Measurements from ENCODE around the gene HS6ST1. TPM values are rescaled to one million over a fixed set of nuclear protein-coding genes. Genes with fewer than 3 reads are reported as not detected.

HS6ST1 gene
- total RNA-seq, 2 experiments from 2014 or later = 6.2 to 6.8 TPM

GRCh38 chr2:128234613-128235012 is 84.1 kb downstream of the HS6ST1 start:
- peaks cover 7% of the 10 kb centered on the region for H3K27me3 Mint-ChIP-seq
- H3K4me3 Mint-ChIP-seq = no peak overlapping the region
- H3K9me3 Mint-ChIP-seq = no peaks in the 10 kb centered on the region
- H3K4me1 Mint-ChIP-seq = peaks cover 6% of the 10 kb centered on the region
- no peak for DNase-seq
- POLR2A ChIA-PET = no interaction called here
- CTCF ChIA-PET = interaction anchor here (0.7 to 1.8 kb wide), 6 partner anchors 10 to 171 kb away, joined by 3 to 6 read pairs (median 4); no protein-coding TSS in a partner anchor
- no peaks in the 10 kb centered on the region for H3K36me3 Mint-ChIP-seq (ENCODE audit: low read depth)
- no peak overlapping the region for H3K27ac Mint-ChIP-seq

GRCh38 chr2:128233790-128234395 is 84.8 kb downstream of the HS6ST1 start:
- peaks cover 6% of the 10 kb centered on the region for H3K4me1 Mint-ChIP-seq
- H3K9me3 Mint-ChIP-seq = no peaks in the 10 kb centered on the region
- no peak for DNase-seq
- H3K4me3 Mint-ChIP-seq = peak overlapping the region; percentile 75
- peaks cover 7% of the 10 kb centered on the region for H3K27me3 Mint-ChIP-seq
- H3K36me3 Mint-ChIP-seq (ENCODE audit: low read depth) = no peaks in the 10 kb centered on the region
- no peak overlapping the region for H3K27ac Mint-ChIP-seq
- ChIA-PET CTCF (interaction anchor here (0.7 to 1.8 kb wide), 6 partner anchors 10 to 171 kb away, joined by 3 to 6 read pairs (median 4); no protein-coding TSS in a partner anchor), POLR2A (no interaction called here)

GRCh38 chr2:128232965-128233789 is 85.5 kb downstream of the HS6ST1 start:
- POLR2A ChIA-PET = interaction anchor here (1.7 kb wide), 1 partner anchor 142 kb away, joined by 7 read pairs; the partner anchor contains the start of gene UGGT1
- CTCF ChIA-PET = interaction anchor here (1.0 to 1.8 kb wide), 4 partner anchors 13 to 170 kb away, joined by 3 to 6 read pairs (median 4); no protein-coding TSS in a partner anchor
- Mint-ChIP-seq H3K27me3 (peaks cover 7% of the 10 kb centered on the region), H3K27ac (no peak overlapping the region), H3K4me3 (peak overlapping the region; percentile 75), H3K9me3 (no peaks in the 10 kb centered on the region), H3K4me1 (peaks cover 6% of the 10 kb centered on the region), H3K36me3 (ENCODE audit: low read depth) (no peaks in the 10 kb centered on the region)
- peak; percentile 87 for DNase-seq

GRCh38 chr2:128228894-128229293 is 89.8 kb downstream of the HS6ST1 start:
- Mint-ChIP-seq H3K4me1 (peaks cover 5% of the 10 kb centered on the region), H3K36me3 (ENCODE audit: low read depth) (no peaks in the 10 kb centered on the region), H3K9me3 (no peaks in the 10 kb centered on the region), H3K27ac (no peak overlapping the region), H3K4me3 (no peak overlapping the region), H3K27me3 (peaks cover 8% of the 10 kb centered on the region)
- ChIA-PET CTCF (interaction anchor here (0.7 to 0.9 kb wide), 2 partner anchors 165 to 1250 kb away, joined by 3 read pairs; no protein-coding TSS in a partner anchor), POLR2A (no interaction called here)
- no peak for DNase-seq

GRCh38 chr2:128227862-128228261 is 90.8 kb downstream of the HS6ST1 start:
- H3K4me3 Mint-ChIP-seq = no peak overlapping the region
- peaks cover 2% of the 10 kb centered on the region for H3K4me1 Mint-ChIP-seq
- H3K9me3 Mint-ChIP-seq = no peaks in the 10 kb centered on the region
- ChIA-PET POLR2A (no interaction called here), CTCF (no interaction called here)
- no peak overlapping the region for H3K27ac Mint-ChIP-seq
- DNase-seq = no peak
- peaks cover 9% of the 10 kb centered on the region for H3K27me3 Mint-ChIP-seq
- H3K36me3 Mint-ChIP-seq (ENCODE audit: low read depth) = no peaks in the 10 kb centered on the region

- ChIA-PET CTCF (interaction anchor here (1.5 kb wide), 1 partner anchor 14 kb away, joined by 3 read pairs; no protein-coding TSS in a partner anchor), POLR2A (no interaction called here)
- Mint-ChIP-seq H3K9me3 (no peaks in the 10 kb centered on the region), H3K4me1 (no peaks in the 10 kb centered on the region), H3K27ac (no peak overlapping the region), H3K4me3 (no peak overlapping the region), H3K27me3 (peaks cover 5% of the 10 kb centered on the region), H3K36me3 (ENCODE audit: low read depth) (no peaks in the 10 kb centered on the region)
- DNase-seq = no peak
Observed at GRCh38 chr2:128219891-128220290, 98.8 kb downstream of the HS6ST1 start.

GRCh38 chr2:128217671-128218070 is 101.0 kb downstream of the HS6ST1 start:
- DNase-seq = no peak
- POLR2A ChIA-PET = no interaction called here
- CTCF ChIA-PET = no interaction called here
- Mint-ChIP-seq H3K27ac (no peak overlapping the region), H3K4me3 (no peak overlapping the region), H3K36me3 (ENCODE audit: low read depth) (no peaks in the 10 kb centered on the region), H3K27me3 (peaks cover 2% of the 10 kb centered on the region), H3K9me3 (no peaks in the 10 kb centered on the region), H3K4me1 (no peaks in the 10 kb centered on the region)

GRCh38 chr2:128215897-128216642 is 102.6 kb downstream of the HS6ST1 start:
- no peaks in the 10 kb centered on the region for H3K4me1 Mint-ChIP-seq
- H3K27me3 Mint-ChIP-seq = peaks cover 1% of the 10 kb centered on the region
- DNase-seq = no peak
- H3K4me3 Mint-ChIP-seq = no peak overlapping the region
- ChIA-PET POLR2A (no interaction called here), CTCF (interaction anchor here (1.0 kb wide), 1 partner anchor 20 kb away, joined by 3 read pairs; no protein-coding TSS in a partner anchor)
- H3K27ac Mint-ChIP-seq = no peak overlapping the region
- H3K36me3 Mint-ChIP-seq (ENCODE audit: low read depth) = no peaks in the 10 kb centered on the region
- H3K9me3 Mint-ChIP-seq = no peaks in the 10 kb centered on the region

Other genes with a start within 250 kb of the HS6ST1 start
- 10 to 100 TPM; 56.2 to 61.0 TPM for gene UGGT1, start 227.7 kb downstream of the HS6ST1 start, total RNA-seq

All from activated CD4-positive, alpha-beta memory T cell treated with anti-CD3 and anti-CD28 coated beads, Interleukin-2, amount 10 ng/mL, durations not matched to agents 7 days and 5 days (primary cell).